Caco-2 (cell line): ENCODE results near the gene SYT14. TPM values are rescaled to one million over a fixed set of nuclear protein-coding genes. Genes with fewer than 3 reads are reported as not detected.

Experiments
- BruUV-seq: library from RNA; stranded (reverse); fragments of 400-500 nt; replicated peaks from 2 replicates; lab custom pipeline; 2021; lab: Mats Ljungman, UMichigan
- CTCF ChIA-PET: fragments of 300-600 bp; sonication (Branson Sonifier 250); formaldehyde crosslinking; loops from one replicate; lab custom pipeline; 2022; ENCODE audit warnings: antibody characterized with exemption; lab: Charles Lee
- POLR2A ChIA-PET: fragments of 300-600 bp; sonication (Branson Sonifier 250); formaldehyde crosslinking; loops from one replicate; lab custom pipeline; 2022; ENCODE audit warnings: antibody characterized with exemption; lab: Charles Lee
- DNase-seq, 2 experiments: peaks; one replicate each; pipeline versions ENCODE4 v3.0.0 to v3.0.0-alpha.2; 2020 to 2022
- H3K27me3 ChIP-seq: replicated peaks from 2 replicates; pipeline ENCODE4 v1.6.0; 2011; ENCODE audit warnings: low read length; ENCODE audit not compliant: control insufficient read depth, insufficient read depth
- H3K36me3 ChIP-seq: 2 replicates; pipeline ENCODE4 v1.5.1; 2011; ENCODE audit warnings: low read length; ENCODE audit not compliant: control insufficient read depth, insufficient read depth
- H3K4me1 ChIP-seq: fragments of 250-450 bp; sonication (Bioruptor Pico); 2 replicates; pipeline ENCODE4 v1.5.1; 2020; ENCODE audit warnings: mild to moderate bottlenecking
- H3K4me3 ChIP-seq: 2 replicates; pipeline ENCODE4 v1.5.1; 2011; ENCODE audit warnings: low read depth, mild to moderate bottlenecking, control low read depth, low read length
- H3K9me3 ChIP-seq: fragments of 250-450 bp; sonication (Bioruptor Pico); 2 replicates; pipeline ENCODE4 v1.5.1; 2020; ENCODE audit warnings: mild to moderate bottlenecking, moderate library complexity
- H3K27ac Mint-ChIP-seq: one replicate; pipeline ENCODE4 v1.8.0; 2022; ENCODE audit warnings: mixed read lengths; ENCODE audit not compliant: unreplicated experiment
- H3K27me3 Mint-ChIP-seq: one replicate; pipeline ENCODE4 v1.8.0; 2022; ENCODE audit warnings: mixed read lengths; ENCODE audit not compliant: insufficient read depth, unreplicated experiment
- H3K36me3 Mint-ChIP-seq: one replicate; pipeline ENCODE4 v1.8.0; 2022; ENCODE audit warnings: mild to moderate bottlenecking, mixed read lengths; ENCODE audit not compliant: insufficient read depth, unreplicated experiment
- H3K4me1 Mint-ChIP-seq: one replicate; pipeline ENCODE4 v1.8.0; 2022; ENCODE audit warnings: low read depth, mixed read lengths; ENCODE audit not compliant: unreplicated experiment
- H3K4me3 Mint-ChIP-seq: one replicate; pipeline ENCODE4 v1.8.0; 2022; ENCODE audit warnings: mild to moderate bottlenecking, moderate library complexity, mixed read lengths; ENCODE audit not compliant: unreplicated experiment
- H3K9me3 Mint-ChIP-seq: one replicate; pipeline ENCODE4 v1.8.0; 2022; ENCODE audit warnings: mixed read lengths; ENCODE audit not compliant: unreplicated experiment
- CTCF ChIP-seq, 2 experiments: fragments of 200-600 bp in 1 of 2; IDR thresholded peaks; 1 replicate in 1 of 2; 2 replicates in 1 of 2; pipeline versions ENCODE4 v1.5.1 to v1.8.0; 2011 to 2022; ENCODE audit warnings: antibody characterized with exemption in 1 of 2, control low read depth in 1 of 2, inconsistent platforms in 1 of 2, low read depth in 1 of 2, low read length in 1 of 2, mild to moderate bottlenecking in 1 of 2, moderate library complexity in 1 of 2; ENCODE audit not compliant: insufficient read depth in 1 of 2, severe bottlenecking in 1 of 2, unreplicated experiment in 1 of 2
- intact Hi-C: fragments of 100-400 bp; cut with micrococcal nuclease; formaldehyde crosslinking; loops from one replicate; pipeline ENCODE4 v1.10.0; 2022; ENCODE audit not compliant: unreplicated experiment
- total RNA-seq: library from RNA; stranded (reverse); gene quantifications from 2 replicates; pipeline ENCODE4 v1.2.3, GENCODE V29; 2022

The SYT14 gene
- total RNA-seq, 1 experiment from 2014 or later: 0.18 TPM

GRCh38 chr1:209929751-209930150 is 8.3 kb upstream of the SYT14 start:
- no peaks in the 10 kb centered on the region for H3K36me3 ChIP-seq
- H3K4me1 Mint-ChIP-seq: no peaks in the 10 kb centered on the region
- no peak overlapping the region for H3K27ac Mint-ChIP-seq
- no peak for TF ChIP-seq CTCF (IDR thresholded peaks at IDR 0.05; ENCODE audit: insufficient read depth in 1 of 2, low read depth in 1 of 2, low read length in 1 of 2, severe bottlenecking in 1 of 2, unreplicated experiment in 1 of 2)
- H3K9me3 ChIP-seq: no peaks in the 10 kb centered on the region
- no peaks in the 10 kb centered on the region; the same call in 1 of the 2 replicates for H3K27me3 ChIP-seq
- DNase-seq: no peak
- H3K9me3 Mint-ChIP-seq: no peaks in the 10 kb centered on the region
- no peak overlapping the region for H3K4me3 ChIP-seq
- H3K27me3 Mint-ChIP-seq: peaks cover 26% of the 10 kb centered on the region
- BruUV-seq: no TSS peak
- H3K36me3 Mint-ChIP-seq: no peaks in the 10 kb centered on the region
- ChIA-PET POLR2A (no interaction called here), CTCF (no interaction called here)
- intact Hi-C loops: no loop called here
- no peak overlapping the region for H3K4me3 Mint-ChIP-seq
- H3K4me1 ChIP-seq: no peaks in the 10 kb centered on the region

GRCh38 chr1:209931141-209931540 is 6.9 kb upstream of the SYT14 start:
- no peak for DNase-seq
- Histone ChIP-seq H3K27me3 (no peaks in the 10 kb centered on the region; the same call in 1 of the 2 replicates), H3K4me3 (no peak overlapping the region), H3K9me3 (no peaks in the 10 kb centered on the region), H3K4me1 (no peaks in the 10 kb centered on the region), H3K36me3 (no peaks in the 10 kb centered on the region)
- no TSS peak for BruUV-seq
- Mint-ChIP-seq H3K4me1 (no peaks in the 10 kb centered on the region), H3K27me3 (peaks cover 23% of the 10 kb centered on the region), H3K27ac (no peak overlapping the region), H3K9me3 (no peaks in the 10 kb centered on the region), H3K36me3 (no peaks in the 10 kb centered on the region), H3K4me3 (no peak overlapping the region)
- TF ChIP-seq CTCF (IDR thresholded peaks at IDR 0.05; ENCODE audit: insufficient read depth in 1 of 2, low read depth in 1 of 2, low read length in 1 of 2, severe bottlenecking in 1 of 2, unreplicated experiment in 1 of 2): no peak
- POLR2A ChIA-PET: no interaction called here
- intact Hi-C loops: no loop called here
- CTCF ChIA-PET: no interaction called here

DNA sequence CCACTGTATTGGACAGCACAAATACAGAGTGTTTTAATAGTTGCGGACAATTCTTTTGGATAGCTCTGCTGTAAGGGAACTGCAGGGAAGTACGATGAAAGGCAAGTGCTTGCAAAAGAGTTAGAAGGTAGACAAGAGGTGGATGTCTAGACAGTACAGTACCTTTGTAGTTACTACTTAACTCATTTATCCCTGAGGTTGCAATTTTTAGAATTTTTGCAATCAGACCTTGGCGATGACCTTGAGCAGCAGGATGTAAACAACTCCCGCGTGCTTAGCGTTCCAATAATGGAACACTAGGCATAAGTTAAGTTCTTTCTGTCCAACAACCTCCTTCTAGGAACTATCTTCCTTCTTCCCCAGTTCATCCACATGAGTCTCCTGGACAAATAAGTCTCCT is 1.9 kb upstream of the SYT14 start:
- no peak for DNase-seq
- Mint-ChIP-seq H3K36me3 (no peaks in the 10 kb centered on the region), H3K9me3 (no peaks in the 10 kb centered on the region), H3K4me1 (no peaks in the 10 kb centered on the region), H3K27me3 (peaks cover 29% of the 10 kb centered on the region), H3K27ac (no peak overlapping the region), H3K4me3 (no peak overlapping the region)
- ChIA-PET POLR2A (no interaction called here), CTCF (no interaction called here)
- intact Hi-C loops: no loop called here
- Histone ChIP-seq H3K9me3 (no peaks in the 10 kb centered on the region), H3K4me3 (no peak overlapping the region), H3K4me1 (no peaks in the 10 kb centered on the region), H3K36me3 (no peaks in the 10 kb centered on the region), H3K27me3 (no peaks in the 10 kb centered on the region; the same call in 1 of the 2 replicates)
- TF ChIP-seq CTCF (IDR thresholded peaks at IDR 0.05; ENCODE audit: insufficient read depth in 1 of 2, low read depth in 1 of 2, low read length in 1 of 2, severe bottlenecking in 1 of 2, unreplicated experiment in 1 of 2): no peak
- no TSS peak for BruUV-seq
